BLaER1 treated with 17β-estradiol and CSF1 and Interleukin-3, amounts not matched to agents 10 nM and 100 nM (cell line): ENCODE measurements around the gene PIK3C2B.
A peak's percentile ranks its signal among the peaks of the same experiment; 100 is the strongest.
"Not testable (repeated sequence)": the region's sequence is repeated elsewhere in the genome, so short reads cannot be mapped to it uniquely, and the experiment has no call there.

Experiments
- H3K27ac ChIP-seq, 11 experiments: shearing (Covaris generic); formaldehyde crosslinking; 2 replicates each; pipeline ENCODE4 v1.8.1; 2022
- H3K27me3 ChIP-seq, 11 experiments: shearing (Covaris generic); formaldehyde crosslinking; 2 replicates each; pipeline ENCODE4 v1.8.1; 2022
- H3K36me3 ChIP-seq, 11 experiments: shearing (Covaris generic); formaldehyde crosslinking; 2 replicates each; pipeline ENCODE4 v1.8.1; 2022
- H3K4me1 ChIP-seq, 10 experiments: shearing (Covaris generic); formaldehyde crosslinking; 2 replicates each; pipeline ENCODE4 v1.8.1; 2022
- H3K4me2 ChIP-seq, 11 experiments: shearing (Covaris generic); formaldehyde crosslinking; 2 replicates each; pipeline ENCODE4 v1.8.1; 2022
- H3K4me3 ChIP-seq, 10 experiments: shearing (Covaris generic); formaldehyde crosslinking; 2 replicates each; pipeline ENCODE4 v1.8.1; 2022
- H3K9ac ChIP-seq, 11 experiments: shearing (Covaris generic); formaldehyde crosslinking; 2 replicates each; pipeline ENCODE4 v1.8.1; 2022
- H3K9me3 ChIP-seq, 11 experiments: shearing (Covaris generic); formaldehyde crosslinking; replicated peaks in 1 of 11; 2 replicates each; pipeline ENCODE4 v1.8.1; 2022
- H4K20me1 ChIP-seq, 11 experiments: shearing (Covaris generic); formaldehyde crosslinking; 2 replicates each; pipeline ENCODE4 v1.8.1; 2022
- Cebpa-rat ChIP-seq, 11 experiments: shearing (Covaris generic); IDR thresholded peaks; 2 replicates each; pipeline ENCODE4 v1.8.1; 2022

The PIK3C2B gene

DNA sequence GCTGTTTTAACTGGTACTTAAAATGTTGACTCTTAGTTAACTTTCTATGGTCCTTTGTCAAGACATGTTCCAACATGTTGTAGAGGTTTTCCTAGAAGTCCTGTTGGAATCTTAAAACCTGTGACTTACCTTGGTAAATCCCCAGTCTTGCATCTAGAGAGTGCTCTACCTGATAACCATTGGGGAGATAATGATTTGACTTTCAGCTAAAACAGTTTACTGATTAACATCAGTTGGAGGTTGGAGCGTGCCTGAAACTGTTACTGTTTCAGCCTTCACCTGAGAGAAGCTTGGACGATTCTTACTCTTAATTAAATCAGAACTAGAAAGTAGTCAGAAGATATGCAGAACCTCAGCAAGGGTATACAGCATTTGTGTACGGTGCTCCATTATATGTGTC is 30.4 kb upstream of the PIK3C2B start:
- Histone ChIP-seq H3K9me3 (peaks cover 11 to 26% (median 20%) of the 10 kb centered on the region in 11 experiments), H3K4me1 (peaks cover 34 to 74% (median 47%) of the 10 kb centered on the region in 10 experiments), H3K4me2 (no peak overlapping the region; a peak in 1 of 22 replicates), H3K36me3 (peaks cover 67 to 80% (median 76%) of the 10 kb centered on the region in 11 experiments), H3K9ac (no peak overlapping the region), H3K27ac (peak overlapping the region in 4 of 11 experiments; percentile 20 to 51 (median 44); a peak in 5 of 22 replicates), H3K27me3 (no peaks in the 10 kb centered on the region), H4K20me1 (peaks cover 15 to 75% (median 46%) of the 10 kb centered on the region in 11 experiments; a peak in 21 of 22 replicates), H3K4me3 (no peak overlapping the region)
- no peak for TF ChIP-seq Cebpa-rat (IDR thresholded peaks at IDR 0.05)

- Histone ChIP-seq H3K4me1 (peaks cover 37 to 74% (median 53%) of the 10 kb centered on the region in 10 experiments), H3K9ac (no peak overlapping the region), H3K4me3 (peak overlapping the region in 5 of 10 experiments; percentile 3 to 35 (median 23); a peak in 3 of 20 replicates), H3K36me3 (peaks cover 64 to 78% (median 73%) of the 10 kb centered on the region in 11 experiments), H4K20me1 (peaks cover 7 to 62% (median 33%) of the 10 kb centered on the region in 11 experiments; a peak in 18 of 22 replicates), H3K27me3 (no peaks in the 10 kb centered on the region), H3K27ac (peak overlapping the region in 6 of 11 experiments; percentile 25 to 51 (median 36); a peak in 10 of 22 replicates), H3K9me3 (peaks cover 11 to 34% (median 21%) of the 10 kb centered on the region in 11 experiments), H3K4me2 (peak overlapping the region in 8 of 11 experiments; percentile 8 to 37 (median 28); a peak in 10 of 22 replicates)
- TF ChIP-seq Cebpa-rat (IDR thresholded peaks at IDR 0.05): no peak
These were observed 29.1 kb upstream of the PIK3C2B start for GRCh38 chr1:204523605-204524215.

DNA sequence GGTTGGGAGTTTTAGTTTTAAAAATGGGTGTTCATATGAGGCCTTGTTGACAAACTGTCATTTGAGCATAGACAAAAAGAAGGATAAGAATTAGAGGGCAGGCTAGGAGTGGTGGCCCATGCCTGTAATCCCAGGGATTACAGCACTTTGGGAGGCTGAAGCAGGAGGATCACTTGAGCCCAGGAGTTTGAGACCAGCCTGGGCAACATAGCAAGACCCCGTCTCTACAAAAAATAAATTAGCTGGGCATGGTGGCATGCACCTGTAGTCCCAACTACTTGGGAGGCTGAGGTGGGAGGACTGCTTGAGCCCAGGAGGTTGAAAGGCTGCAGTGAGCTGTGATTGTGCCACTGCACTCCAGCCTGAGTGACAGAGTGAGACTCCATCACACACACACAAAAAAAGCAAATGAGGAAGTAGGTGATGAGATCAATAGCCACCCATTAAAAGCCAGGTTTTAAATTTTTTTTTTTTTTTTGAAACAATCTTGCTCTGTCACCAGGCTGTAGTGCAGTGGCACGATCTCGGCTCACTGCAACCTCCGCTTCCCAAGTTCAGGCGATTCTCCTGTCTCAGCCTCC is 27.4 kb upstream of the PIK3C2B start:
- H3K9ac ChIP-seq: peak overlapping the region in 9 of 11 experiments; percentile 65 to 98 (median 73); a peak in 14 of 22 replicates
- H3K4me2 ChIP-seq: peak overlapping the region; percentile 83 to 96 (median 95)
- H3K4me1 ChIP-seq: peaks cover 53 to 83% (median 68%) of the 10 kb centered on the region in 10 experiments
- H4K20me1 ChIP-seq: peaks cover 7 to 50% (median 26%) of the 10 kb centered on the region in 11 experiments; a peak in 17 of 22 replicates
- peaks cover 12 to 37% (median 21%) of the 10 kb centered on the region in 11 experiments for H3K9me3 ChIP-seq
- H3K27me3 ChIP-seq: not testable (repeated sequence)
- peak overlapping the region in 2 of 10 experiments; percentile 32 to 39; a peak in 3 of 20 replicates for H3K4me3 ChIP-seq
- H3K27ac ChIP-seq: peak overlapping the region; percentile 51 to 100 (median 99); a peak in 21 of 22 replicates
- H3K36me3 ChIP-seq: peaks cover 59 to 74% (median 70%) of the 10 kb centered on the region in 11 experiments

DNA sequence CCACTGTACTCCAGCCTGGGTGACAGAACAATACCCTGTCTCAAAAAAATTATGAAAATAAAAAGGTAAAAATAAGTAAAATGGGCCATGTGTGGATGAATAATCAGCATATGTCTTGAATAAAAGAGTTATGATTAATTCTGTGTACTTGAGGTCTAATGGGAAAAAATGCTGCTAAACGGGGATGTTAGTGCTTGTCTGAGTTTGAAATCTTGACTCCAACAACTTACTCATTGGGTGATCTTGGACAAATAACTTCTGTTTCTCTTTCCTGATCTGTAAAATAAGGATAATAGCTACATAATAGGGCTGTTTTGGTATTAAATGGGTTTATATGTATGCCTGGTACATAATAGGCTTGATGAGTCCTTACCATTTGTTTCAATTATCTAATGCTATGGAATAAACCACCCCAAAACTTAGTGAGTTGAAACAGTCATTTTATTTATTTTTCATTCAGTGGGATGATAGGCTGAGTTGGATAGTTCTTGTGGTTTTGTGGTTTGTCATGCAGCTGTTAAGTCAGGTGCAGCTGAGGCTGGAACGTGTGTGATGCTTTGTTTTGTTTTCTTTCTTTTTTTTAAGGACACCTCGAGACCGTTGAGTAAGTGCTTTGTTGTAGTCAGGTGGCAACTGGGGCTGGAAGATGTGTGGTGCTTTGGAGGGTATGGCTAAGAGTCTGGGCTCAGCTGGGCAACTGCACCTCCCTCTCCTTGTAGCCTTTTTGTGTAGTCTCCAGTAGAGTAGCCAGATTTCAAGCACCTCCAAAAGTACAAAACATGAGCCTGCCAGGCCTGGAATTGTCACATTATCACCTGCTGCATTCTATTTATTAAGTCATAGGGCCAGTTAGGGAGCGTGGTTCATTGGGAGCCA is 26.5 kb upstream of the PIK3C2B start:
- Histone ChIP-seq H3K27ac (peak overlapping the region; percentile 51 to 100 (median 99); a peak in 21 of 22 replicates), H3K9ac (peak overlapping the region; percentile 62 to 98 (median 70)), H3K36me3 (peaks cover 50 to 64% (median 60%) of the 10 kb centered on the region in 11 experiments), H4K20me1 (peaks cover 7 to 43% (median 26%) of the 10 kb centered on the region in 11 experiments; a peak in 17 of 22 replicates), H3K4me1 (peaks cover 53 to 81% (median 68%) of the 10 kb centered on the region in 10 experiments), H3K4me3 (peak overlapping the region; percentile 3 to 75 (median 36); a peak in 15 of 20 replicates), H3K27me3 (no peaks in the 10 kb centered on the region), H3K9me3 (peaks cover 15 to 37% (median 21%) of the 10 kb centered on the region in 11 experiments), H3K4me2 (peak overlapping the region; percentile 83 to 96 (median 95))
- TF ChIP-seq Cebpa-rat (IDR thresholded peaks at IDR 0.05): no peak

- H3K27me3 ChIP-seq: not testable (repeated sequence)
- peaks cover under 1 to 18% (median 5%) of the 10 kb centered on the region in 11 experiments; a peak in 13 of 22 replicates for H3K9me3 ChIP-seq
- peak overlapping the region; percentile 83 to 96 (median 95) for H3K4me2 ChIP-seq
- H3K4me3 ChIP-seq: peak overlapping the region; percentile 63 to 87 (median 75)
- peak overlapping the region; percentile 97 to 100 (median 99) for H3K27ac ChIP-seq
- H3K36me3 ChIP-seq: peaks cover 15 to 28% (median 25%) of the 10 kb centered on the region in 11 experiments
- H3K4me1 ChIP-seq: peaks cover 82 to 87% (median 85%) of the 10 kb centered on the region in 10 experiments
- H3K9ac ChIP-seq: peak overlapping the region; percentile 94 to 100 (median 97)
- H4K20me1 ChIP-seq: peaks cover 0 to 19% (median 12%) of the 10 kb centered on the region in 11 experiments; a peak in 15 of 22 replicates
These were observed 22.8 kb upstream of the PIK3C2B start for GRCh38 chr1:204517382-204517781.

DNA sequence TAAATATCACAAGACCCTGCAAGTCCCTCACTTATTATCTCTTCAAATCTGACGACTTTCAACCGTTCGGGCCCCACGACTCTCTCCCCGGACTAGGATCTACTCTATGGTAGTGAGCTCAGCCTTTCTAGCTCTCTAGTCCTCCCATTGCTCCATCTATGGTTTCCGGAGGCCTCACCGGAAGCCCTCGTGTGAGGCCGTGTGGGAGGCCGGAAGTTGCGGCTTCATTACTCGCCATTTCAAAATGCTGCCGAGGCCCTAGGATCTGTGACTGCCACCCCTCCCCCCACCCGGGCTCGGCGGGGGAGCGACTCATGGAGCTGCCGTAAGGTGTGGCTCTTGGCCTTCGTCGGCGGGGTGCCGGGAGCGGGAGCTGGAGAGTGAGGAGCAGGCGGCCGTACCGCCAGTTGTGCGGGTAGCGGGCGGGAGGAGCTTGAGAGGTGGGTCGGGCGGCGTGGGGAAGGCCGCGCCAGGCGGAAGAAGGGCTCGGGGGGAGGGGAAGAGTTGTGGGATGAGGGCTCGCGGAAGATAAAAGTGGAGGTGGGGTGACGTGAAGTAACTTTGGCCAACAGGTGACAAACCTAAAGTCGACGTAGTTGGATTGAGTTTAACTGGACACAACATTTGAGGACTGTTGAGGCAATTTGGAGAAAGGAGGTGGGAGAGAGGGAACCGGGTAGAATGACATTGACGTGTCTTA is 21.7 kb upstream of the PIK3C2B start, which contains the start of gene MDM4:
MDM4 (plus strand) TSS at position 227 of the 700 bp plus-strand sequence. CDS start 9,113 bp downstream, outside the sequence.
- Histone ChIP-seq H3K4me3 (peak within 1 kb of the TSS; percentile 63 to 87 (median 75)), H3K9ac (peak within 1 kb of the TSS; percentile 94 to 100 (median 97)), H3K4me1 (peaks cover 82 to 87% (median 84%) of the 10 kb centered on the region in 10 experiments), H3K9me3 (peaks cover 0 to 25% (median 3%) of the 10 kb centered on the region in 11 experiments; a peak in 7 of 22 replicates), H3K36me3 (peaks cover 13 to 26% (median 24%) of the 10 kb centered on the region in 11 experiments), H3K27me3 (no peaks in the 10 kb centered on the region), H3K4me2 (peak within 1 kb of the TSS; percentile 83 to 96 (median 95)), H3K27ac (peak within 1 kb of the TSS; percentile 97 to 100 (median 99)), H4K20me1 (peaks cover 0 to 11% (median 5%) of the 10 kb centered on the region in 11 experiments; a peak in 13 of 22 replicates)
- peak; percentile 45 to 97 (median 88); a peak in 20 of 22 replicates for TF ChIP-seq Cebpa-rat (IDR thresholded peaks at IDR 0.05)

DNA sequence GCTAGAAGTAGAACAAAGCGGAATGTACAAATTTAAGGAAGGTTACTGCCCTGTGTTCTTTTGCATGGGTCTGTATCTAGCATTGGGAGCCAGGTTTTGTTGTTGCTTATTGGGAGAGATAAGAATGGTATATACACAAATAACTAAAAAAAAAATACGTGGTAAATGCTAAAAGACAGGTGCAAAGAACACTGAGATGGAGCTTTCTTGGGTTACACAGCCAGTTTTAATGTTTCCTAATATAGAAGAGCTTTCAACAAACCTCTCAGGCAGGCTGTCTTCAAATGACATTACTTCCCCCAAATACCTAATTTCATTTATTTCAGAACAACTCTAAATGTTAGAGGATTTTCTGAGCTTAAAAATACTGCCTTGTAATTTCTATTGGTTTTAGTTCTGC is 20.2 kb upstream of the PIK3C2B start:
- Histone ChIP-seq H4K20me1 (no peaks in the 10 kb centered on the region; a peak in 1 of 22 replicates), H3K4me2 (peak overlapping the region; percentile 76 to 95 (median 86)), H3K36me3 (peaks cover 13 to 26% (median 24%) of the 10 kb centered on the region in 11 experiments), H3K9ac (peak overlapping the region; percentile 94 to 100 (median 97); a peak in 15 of 22 replicates), H3K9me3 (peaks cover 0 to 40% (median 11%) of the 10 kb centered on the region in 11 experiments; a peak in 15 of 22 replicates), H3K27me3 (no peaks in the 10 kb centered on the region), H3K27ac (peak overlapping the region; percentile 97 to 100 (median 99); a peak in 21 of 22 replicates), H3K4me1 (peaks cover 75 to 84% (median 79%) of the 10 kb centered on the region in 10 experiments), H3K4me3 (no peak overlapping the region)
- no peak for TF ChIP-seq Cebpa-rat (IDR thresholded peaks at IDR 0.05)
